Stimulated activated naive B cell treated with anti-CD40 and anti-IgM and Interleukin-4, amounts not matched to agents 10 μg/mL and 1 μg/mL and 100 μg/mL, for 72 hours (primary cell): ENCODE results near the gene C9orf50.

Source experiments
- ATAC-seq, 2 donors: fragments of 150-1000 bp; cut with Tn5 transposase; replicated peaks; 2 replicates each; pipeline ENCODE4 v1.10.0; 2021; ENCODE audit warnings: moderate library complexity in 1 of 2
- DNase-seq: peaks from one replicate; pipeline ENCODE4 v3.0.0; 2021
- H3K27ac Mint-ChIP-seq: one replicate; pipeline ENCODE4 v1.8.0; 2022; ENCODE audit warnings: mild to moderate bottlenecking, mixed read lengths
- H3K27me3 Mint-ChIP-seq, 2 donors: one replicate each; pipeline ENCODE4 v1.8.0; 2022; ENCODE audit warnings: mixed read lengths in 2 of 2
- H3K36me3 Mint-ChIP-seq, 2 donors: one replicate each; pipeline ENCODE4 v1.8.0; 2022; ENCODE audit warnings: mixed read lengths in 2 of 2, mild to moderate bottlenecking in 1 of 2
- H3K4me1 Mint-ChIP-seq, 2 donors: one replicate each; pipeline ENCODE4 v1.8.0; 2022; ENCODE audit warnings: mixed read lengths in 2 of 2, mild to moderate bottlenecking in 1 of 2
- H3K4me3 Mint-ChIP-seq, 2 donors: one replicate each; pipeline ENCODE4 v1.8.0; 2022; ENCODE audit warnings: mild to moderate bottlenecking in 2 of 2, mixed read lengths in 2 of 2, moderate library complexity in 1 of 2
- H3K9me3 Mint-ChIP-seq, 2 donors: one replicate each; pipeline ENCODE4 v1.8.0; 2022; ENCODE audit warnings: mixed read lengths in 2 of 2, mild to moderate bottlenecking in 1 of 2

C9orf50 gene

DNA sequence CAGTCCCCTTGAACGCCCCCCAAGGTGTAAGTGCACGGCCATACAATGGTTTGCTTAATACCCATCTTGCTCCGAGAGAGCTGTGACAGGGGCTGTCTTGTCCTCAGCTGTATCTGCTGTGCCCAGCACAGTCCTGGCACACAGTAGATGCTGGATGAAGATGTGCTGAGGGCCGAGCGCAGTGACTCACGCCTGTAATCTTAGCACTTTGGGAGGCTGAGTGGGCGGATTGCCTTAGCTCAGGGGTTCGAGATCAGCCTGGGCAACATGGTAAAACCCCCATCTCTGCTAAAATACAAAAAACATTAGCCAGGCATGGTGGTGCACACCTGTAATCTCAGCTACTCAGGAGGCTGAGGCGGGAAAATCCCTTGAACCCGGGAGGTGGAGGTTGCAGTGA lies 53.6 kb downstream of the C9orf50 start:
- no peak overlapping the region for H3K4me3 Mint-ChIP-seq
- H3K27me3 Mint-ChIP-seq = peaks cover 51 to 63% of the 10 kb centered on the region in 2 donors
- DNase-seq (no peak), ATAC-seq (no peak)
- H3K36me3 Mint-ChIP-seq = peaks cover 0 to 4% of the 10 kb centered on the region in 2 donors
- no peaks in the 10 kb centered on the region for H3K9me3 Mint-ChIP-seq
- no peak overlapping the region for H3K27ac Mint-ChIP-seq
- H3K4me1 Mint-ChIP-seq = peaks cover 18 to 29% of the 10 kb centered on the region in 2 donors

DNA sequence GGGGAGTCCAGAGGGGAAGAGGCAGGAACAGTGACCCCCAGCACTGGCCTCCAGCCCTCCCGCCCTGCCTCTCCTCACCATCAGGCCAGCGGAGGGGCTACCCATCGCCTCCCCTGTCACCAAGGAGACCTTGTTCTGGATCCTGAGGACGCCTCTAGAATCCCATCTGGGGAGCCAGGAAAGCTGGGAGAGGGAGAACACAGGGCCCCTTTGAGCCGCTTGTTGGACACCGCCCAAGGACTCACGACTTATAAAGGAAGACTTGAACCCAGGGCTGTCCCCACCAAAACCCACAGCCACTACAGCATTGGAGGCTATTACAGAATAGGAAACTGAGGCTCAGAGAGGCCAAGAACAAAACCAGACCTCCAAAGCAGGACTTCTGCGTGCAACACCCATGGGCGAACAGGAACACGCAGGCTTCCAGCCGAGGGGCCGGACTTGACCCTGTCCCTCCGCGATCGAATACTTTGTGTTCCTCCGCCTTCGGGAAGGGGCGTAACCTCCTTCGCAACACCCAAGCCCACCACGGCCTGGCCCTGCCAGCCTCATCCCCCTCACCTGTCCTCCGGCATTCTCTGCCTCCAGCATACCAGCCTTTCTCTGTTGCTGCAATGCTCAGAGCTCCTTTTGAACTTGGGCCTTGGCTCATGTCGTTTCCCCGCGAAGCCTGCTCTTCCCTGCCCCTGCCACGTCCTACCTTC lies 54.2 kb downstream of the C9orf50 start:
- ATAC-seq = no peak

DNA sequence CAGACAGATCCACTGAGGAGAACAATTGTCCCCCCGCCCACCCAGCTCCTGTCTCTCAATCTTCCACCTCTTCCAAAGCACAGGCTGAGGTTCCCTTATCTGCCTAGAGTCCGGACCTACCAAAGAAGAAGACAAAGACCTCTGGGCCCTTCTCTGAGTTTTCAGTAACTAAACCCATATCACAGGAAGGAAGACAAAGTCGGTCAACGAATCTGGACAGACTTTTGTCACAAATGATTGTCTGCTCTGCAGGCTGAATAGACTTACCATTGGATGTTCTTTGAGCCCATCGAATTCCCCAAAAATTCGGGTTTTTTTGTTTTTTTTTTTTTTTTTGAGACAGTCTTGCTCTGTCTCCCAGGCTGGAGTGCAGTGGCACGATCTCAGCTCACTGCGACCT lies 58.0 kb downstream of the C9orf50 start:
- no peak overlapping the region for H3K27ac Mint-ChIP-seq
- H3K4me1 Mint-ChIP-seq = peaks cover under 1 to 3% of the 10 kb centered on the region in 2 donors
- no peak for ATAC-seq
- DNase-seq = no peak
- H3K36me3 Mint-ChIP-seq = no peaks in the 10 kb centered on the region
- H3K27me3 Mint-ChIP-seq = peaks cover 40 to 57% of the 10 kb centered on the region in 2 donors
- H3K9me3 Mint-ChIP-seq = no peaks in the 10 kb centered on the region
- no peak overlapping the region for H3K4me3 Mint-ChIP-seq

More for the DNA sequence above, 54.2 kb downstream of the C9orf50 start:
- Mint-ChIP-seq H3K27ac (no peak overlapping the region), H3K4me1 (peaks cover 18 to 29% of the 10 kb centered on the region in 2 donors), H3K9me3 (no peaks in the 10 kb centered on the region), H3K27me3 (peaks cover 48 to 58% of the 10 kb centered on the region in 2 donors), H3K36me3 (peaks cover 0 to 4% of the 10 kb centered on the region in 2 donors), H3K4me3 (no peak overlapping the region)
- DNase-seq = no peak

DNA sequence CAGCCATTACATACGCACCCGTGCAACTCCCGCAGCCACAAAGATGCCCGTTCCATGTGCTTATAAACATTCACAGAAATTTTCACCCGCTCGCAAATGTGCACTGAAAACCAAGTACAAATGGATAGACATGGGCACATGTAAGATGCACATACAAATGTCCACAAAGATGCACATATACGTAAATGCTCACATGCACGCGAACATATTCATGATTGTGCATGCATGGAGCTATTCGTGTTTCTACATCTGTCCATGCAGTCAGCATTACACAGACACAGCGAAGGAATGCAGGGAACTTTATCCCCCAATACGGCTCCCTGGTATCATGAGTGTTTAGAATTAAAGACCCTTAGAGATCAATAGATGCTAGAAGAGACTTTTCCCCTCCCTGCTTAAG lies 58.4 kb downstream of the C9orf50 start:
- Mint-ChIP-seq H3K4me3 (no peak overlapping the region), H3K9me3 (no peaks in the 10 kb centered on the region), H3K27me3 (peaks cover 41 to 57% of the 10 kb centered on the region in 2 donors), H3K4me1 (no peaks in the 10 kb centered on the region), H3K36me3 (no peaks in the 10 kb centered on the region), H3K27ac (no peak overlapping the region)
- ATAC-seq (no peak), DNase-seq (no peak)
